HEK293 (cell line): ENCODE data around the gene CPN2.

ENCODE experiments used
- CTCF ChIA-PET: fragments of 350-600 bp; formaldehyde crosslinking; extraction: SDS; loops from one replicate; lab custom pipeline; 2021; ENCODE audit warnings: antibody characterized with exemption; lab: Yijun Ruan, JAX
- POLR2A ChIA-PET: fragments of 300-600 bp; formaldehyde crosslinking; extraction: SDS; loops from one replicate; lab custom pipeline; 2020; ENCODE audit warnings: antibody characterized with exemption, inconsistent platforms; lab: Yijun Ruan, JAX
- H3K27ac ChIP-seq: fragments of 200-500 bp; sonication (Bioruptor generic); 2 replicates; pipeline ENCODE4 v1.5.1; 2014; ENCODE audit warnings: low read depth, low read length, control low read depth, inconsistent platforms; ENCODE audit errors: extremely low read depth
- H3K36me3 ChIP-seq, 2 experiments: fragments of 200-500 bp in 1 of 2; sonication (Bioruptor generic) in 1 of 2; 1 replicate in 1 of 2; 2 replicates in 1 of 2; pipeline ENCODE4 v1.5.1; 2014 to 2017; ENCODE audit warnings: inconsistent platforms in 2 of 2, low read length in 2 of 2; ENCODE audit not compliant: control insufficient read depth in 2 of 2, insufficient read depth in 1 of 2
- H3K4me1 ChIP-seq: fragments of 200-500 bp; sonication (Bioruptor generic); 2 replicates; pipeline ENCODE4 v1.5.1; 2014; ENCODE audit warnings: mild to moderate bottlenecking, low read length, inconsistent platforms; ENCODE audit not compliant: control insufficient read depth, insufficient read depth
- H3K4me3 ChIP-seq: 2 replicates; pipeline ENCODE4 v1.5.1; 2011; ENCODE audit warnings: low read depth, mild to moderate bottlenecking, control low read depth, low read length, moderate library complexity
- H3K9me3 ChIP-seq: fragments of 200-500 bp; sonication (Bioruptor generic); 2 replicates; pipeline ENCODE4 v1.5.1; 2014; ENCODE audit warnings: low read depth, low read length, inconsistent platforms; ENCODE audit not compliant: control insufficient read depth, insufficient read depth
- BCL11A ChIP-seq: fragments of 450-650 bp; formaldehyde crosslinking; IDR thresholded peaks from 2 replicates; pipeline ENCODE4 v1.5.1; 2016; ENCODE audit warnings: low read depth, missing biosample characterization, missing genetic modification characterization
- BCL11B ChIP-seq: fragments of 450-650 bp; formaldehyde crosslinking; IDR thresholded peaks from 2 replicates; pipeline ENCODE4 v1.5.1; 2016; ENCODE audit warnings: low read depth, missing biosample characterization, missing genetic modification characterization
- GLI2 ChIP-seq: fragments of 450-650 bp; formaldehyde crosslinking; IDR thresholded peaks from 2 replicates; pipeline ENCODE4; 2017; ENCODE audit warnings: missing biosample characterization, missing genetic modification characterization, low read depth, borderline replicate concordance
- KLF17 ChIP-seq: fragments of 450-650 bp; formaldehyde crosslinking; IDR thresholded peaks from 2 replicates; pipeline ENCODE4 v1.5.1; 2016; ENCODE audit warnings: missing biosample characterization, missing genetic modification characterization
- REPIN1 ChIP-seq: fragments of 450-650 bp; formaldehyde crosslinking; IDR thresholded peaks from 2 replicates; pipeline ENCODE4 v1.5.1; 2017; ENCODE audit warnings: missing biosample characterization, missing genetic modification characterization, low read depth
- YY1 ChIP-seq: fragments of 450-650 bp; formaldehyde crosslinking; IDR thresholded peaks from 2 replicates; pipeline ENCODE4 v1.5.1; 2018; ENCODE audit warnings: missing biosample characterization, missing genetic modification characterization
- ZBTB17 ChIP-seq: fragments of 450-650 bp; formaldehyde crosslinking; IDR thresholded peaks from 2 replicates; pipeline ENCODE4 v1.5.1; 2016; ENCODE audit warnings: missing biosample characterization, missing genetic modification characterization
- ZNF121 ChIP-seq: fragments of 450-650 bp; formaldehyde crosslinking; IDR thresholded peaks from 2 replicates; pipeline ENCODE4 v1.5.1; 2016; ENCODE audit warnings: missing biosample characterization, missing genetic modification characterization
- ZNF280C ChIP-seq: fragments of 450-650 bp; formaldehyde crosslinking; IDR thresholded peaks from 2 replicates; pipeline ENCODE4 v1.5.1; 2016; ENCODE audit warnings: missing biosample characterization, missing genetic modification characterization
- ZNF311 ChIP-seq: fragments of 450-650 bp; formaldehyde crosslinking; IDR thresholded peaks from 2 replicates; pipeline ENCODE4 v1.5.1; 2017; ENCODE audit warnings: missing biosample characterization, missing genetic modification characterization, borderline replicate concordance
- ZNF350 ChIP-seq: fragments of 450-650 bp; formaldehyde crosslinking; IDR thresholded peaks from 2 replicates; pipeline ENCODE4 v1.5.0; 2017; ENCODE audit warnings: missing biosample characterization, mild to moderate bottlenecking, missing genetic modification characterization
- ZNF362 ChIP-seq: fragments of 450-650 bp; formaldehyde crosslinking; IDR thresholded peaks from 2 replicates; pipeline ENCODE4 v1.5.1; 2016; ENCODE audit warnings: missing biosample characterization, missing genetic modification characterization
- ZNF530 ChIP-seq: fragments of 450-650 bp; formaldehyde crosslinking; IDR thresholded peaks from 2 replicates; pipeline ENCODE4 v1.5.1; 2016; ENCODE audit warnings: low read depth, missing biosample characterization, missing genetic modification characterization
- ZNF561 ChIP-seq: fragments of 450-650 bp; IDR thresholded peaks from 2 replicates; pipeline ENCODE4 v1.5.1; 2018; ENCODE audit warnings: missing biosample characterization, missing genetic modification characterization, borderline replicate concordance
- ZSCAN4 ChIP-seq: fragments of 450-650 bp; formaldehyde crosslinking; IDR thresholded peaks from 2 replicates; pipeline ENCODE4 v1.5.1; 2017; ENCODE audit warnings: missing biosample characterization, missing genetic modification characterization
- TF ChIP-seq, protein P1 (sequence below): fragments of 450-650 bp; formaldehyde crosslinking; conservative IDR thresholded peaks from 2 replicates; pipeline ENCODE4 v1.5.1; 2016; ENCODE audit warnings: low read depth, missing biosample characterization, missing genetic modification characterization
- TF ChIP-seq, protein P2 (sequence below): fragments of 450-650 bp; formaldehyde crosslinking; IDR thresholded peaks from 2 replicates; pipeline ENCODE4 v1.5.1; 2016; ENCODE audit warnings: missing biosample characterization, missing genetic modification characterization

The CPN2 gene

DNA sequence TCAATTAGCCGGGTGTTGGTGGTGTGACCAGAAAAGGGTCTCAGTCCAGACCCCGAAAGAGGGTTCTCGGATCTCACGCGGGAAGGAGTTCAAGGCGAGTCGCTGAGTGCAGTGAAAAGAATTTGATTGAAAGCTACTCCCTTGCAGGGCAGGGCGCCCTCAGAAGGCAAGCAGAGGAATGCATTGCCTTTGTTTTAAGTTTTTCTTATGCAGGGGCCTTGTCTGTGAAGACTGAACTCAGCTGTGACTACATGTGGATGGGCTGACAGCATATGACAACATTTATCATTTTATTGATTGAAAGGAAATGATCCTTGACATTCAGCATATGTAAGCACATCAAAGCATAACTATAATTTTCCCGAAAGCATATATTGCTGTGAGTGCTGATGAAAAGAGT lies 11.8 kb downstream of the CPN2 start:
- Histone ChIP-seq H3K27ac (no peak overlapping the region), H3K36me3 (no peaks in the 10 kb centered on the region), H3K4me1 (no peaks in the 10 kb centered on the region), H3K4me3 (no peak overlapping the region)
- TF ChIP-seq BCL11A (tag by site-specific recombination) (no peak), YY1 (tag by site-specific recombination) (no peak), ZBTB17 (tag by site-specific recombination) (no peak), BCL11B (tag by site-specific recombination) (no peak), ZNF530 (tag by site-specific recombination) (no peak)
- TF ChIP-seq, protein P1, sequence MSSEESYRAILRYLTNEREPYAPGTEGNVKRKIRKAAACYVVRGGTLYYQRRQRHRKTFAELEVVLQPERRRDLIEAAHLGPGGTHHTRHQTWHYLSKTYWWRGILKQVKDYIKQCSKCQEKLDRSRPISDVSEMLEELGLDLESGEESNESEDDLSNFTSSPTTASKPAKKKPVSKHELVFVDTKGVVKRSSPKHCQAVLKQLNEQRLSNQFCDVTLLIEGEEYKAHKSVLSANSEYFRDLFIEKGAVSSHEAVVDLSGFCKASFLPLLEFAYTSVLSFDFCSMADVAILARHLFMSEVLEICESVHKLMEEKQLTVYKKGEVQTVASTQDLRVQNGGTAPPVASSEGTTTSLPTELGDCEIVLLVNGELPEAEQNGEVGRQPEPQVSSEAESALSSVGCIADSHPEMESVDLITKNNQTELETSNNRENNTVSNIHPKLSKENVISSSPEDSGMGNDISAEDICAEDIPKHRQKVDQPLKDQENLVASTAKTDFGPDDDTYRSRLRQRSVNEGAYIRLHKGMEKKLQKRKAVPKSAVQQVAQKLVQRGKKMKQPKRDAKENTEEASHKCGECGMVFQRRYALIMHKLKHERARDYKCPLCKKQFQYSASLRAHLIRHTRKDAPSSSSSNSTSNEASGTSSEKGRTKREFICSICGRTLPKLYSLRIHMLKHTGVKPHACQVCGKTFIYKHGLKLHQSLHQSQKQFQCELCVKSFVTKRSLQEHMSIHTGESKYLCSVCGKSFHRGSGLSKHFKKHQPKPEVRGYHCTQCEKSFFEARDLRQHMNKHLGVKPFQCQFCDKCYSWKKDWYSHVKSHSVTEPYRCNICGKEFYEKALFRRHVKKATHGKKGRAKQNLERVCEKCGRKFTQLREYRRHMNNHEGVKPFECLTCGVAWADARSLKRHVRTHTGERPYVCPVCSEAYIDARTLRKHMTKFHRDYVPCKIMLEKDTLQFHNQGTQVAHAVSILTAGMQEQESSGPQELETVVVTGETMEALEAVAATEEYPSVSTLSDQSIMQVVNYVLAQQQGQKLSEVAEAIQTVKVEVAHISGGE, result no peak
- TF ChIP-seq, all 188 proteins: peak for 0
- H3K9me3 ChIP-seq, result no peaks in the 10 kb centered on the region
- ChIA-PET CTCF (interaction anchor here (0.6 to 1.9 kb wide), 4 partner anchors 11 to 647 kb away, joined by 3 to 5 read pairs (median 4); no protein-coding TSS in a partner anchor), POLR2A (no interaction called here)

DNA sequence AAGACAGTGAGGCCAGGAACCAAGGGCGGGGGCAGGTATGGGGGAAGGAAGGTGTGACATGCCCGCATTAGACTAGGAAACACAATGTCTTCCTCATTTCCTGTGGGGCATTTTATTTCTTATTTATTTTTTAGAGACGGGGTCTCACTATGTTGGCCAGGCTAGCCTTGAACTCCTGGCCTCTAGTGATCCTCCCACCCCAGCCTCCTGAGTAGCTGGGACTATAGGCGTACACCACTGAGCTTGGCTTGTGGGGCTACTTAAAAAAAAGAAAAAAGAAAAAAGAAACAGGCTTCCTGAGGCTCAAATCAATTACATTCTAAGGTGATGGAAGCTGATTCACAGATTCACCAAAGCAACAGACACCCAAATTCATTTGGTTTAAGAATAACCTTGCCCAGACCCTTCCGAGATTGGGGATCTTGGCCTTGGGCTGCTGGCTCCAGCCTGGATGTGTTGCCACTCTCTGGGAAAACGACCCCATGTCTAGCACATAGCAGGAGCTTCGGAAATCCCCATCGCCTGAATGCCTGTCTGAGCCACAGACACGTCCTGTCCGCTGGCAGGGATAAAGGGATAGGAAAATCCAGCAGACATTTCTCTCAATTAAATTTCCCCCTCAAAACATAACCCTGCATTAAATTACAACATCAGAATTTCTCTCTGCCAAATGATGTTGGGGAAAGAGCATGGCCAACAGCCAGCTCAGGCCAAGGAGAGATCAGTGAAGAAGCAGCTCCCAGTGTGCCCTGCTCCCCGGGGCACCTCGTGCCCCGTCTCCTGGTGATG lies 13.0 kb downstream of the CPN2 start:
- no peaks in the 10 kb centered on the region for H3K9me3 ChIP-seq
- H3K27ac ChIP-seq, result no peak overlapping the region
- TF ChIP-seq ZNF121 (tag by site-specific recombination) (peak; percentile 60; the same call in 1 of the 2 replicates), ZSCAN4 (tag by site-specific recombination) (no peak)
- no peak overlapping the region for H3K4me3 ChIP-seq
- ChIA-PET POLR2A (interaction anchor here (0.7 kb wide), 1 partner anchor 54 kb away, joined by 4 read pairs; no protein-coding TSS in a partner anchor), CTCF (interaction anchor here (0.5 to 1.9 kb wide), 4 partner anchors 12 to 687 kb away, joined by 3 to 4 read pairs (median 3); no protein-coding TSS in a partner anchor)
- H3K36me3 ChIP-seq, result no peaks in the 10 kb centered on the region
- H3K4me1 ChIP-seq, result no peaks in the 10 kb centered on the region

DNA sequence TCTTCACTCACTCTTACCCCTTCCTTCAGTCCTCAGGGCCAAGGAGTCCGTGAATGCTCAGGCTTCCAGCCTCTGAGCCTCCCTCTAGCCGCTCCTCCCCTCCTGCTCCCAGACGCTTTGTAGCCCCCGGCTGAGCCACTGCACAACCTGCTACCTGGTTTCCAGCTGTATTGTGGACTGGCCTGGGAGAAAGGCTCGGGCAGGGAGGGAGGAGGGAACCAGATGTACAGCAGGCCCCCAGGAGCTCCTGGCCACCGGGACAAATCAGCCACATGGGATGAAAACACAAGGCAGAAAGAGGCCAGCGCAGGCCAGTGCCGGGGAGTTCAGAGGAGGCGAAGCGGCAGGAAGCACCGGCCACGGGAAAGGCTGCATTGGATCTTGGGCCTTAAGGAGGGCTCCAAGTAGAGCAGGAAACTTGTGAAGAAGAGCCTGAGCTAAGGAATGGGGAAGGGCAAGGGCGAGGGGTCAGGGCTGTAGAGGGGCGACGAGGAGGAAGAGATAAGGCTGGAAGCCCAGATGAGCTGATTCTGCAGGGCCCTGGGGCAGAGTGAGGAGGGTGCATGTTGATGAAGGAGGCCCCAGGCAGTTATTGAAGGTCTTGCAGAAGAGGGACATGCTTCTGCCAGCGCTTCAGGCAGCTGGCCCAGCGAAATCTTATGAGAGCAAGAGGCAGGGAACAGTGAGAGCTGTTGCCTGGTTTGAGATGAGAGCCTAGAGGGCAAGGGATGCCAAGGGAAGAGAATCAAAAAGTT lies 14.3 kb downstream of the CPN2 start:
- H3K9me3 ChIP-seq, result no peaks in the 10 kb centered on the region
- H3K27ac ChIP-seq, result no peak overlapping the region
- no peaks in the 10 kb centered on the region for H3K36me3 ChIP-seq
- H3K4me1 ChIP-seq, result no peaks in the 10 kb centered on the region
- H3K4me3 ChIP-seq, result no peak overlapping the region
- ChIA-PET POLR2A (no interaction called here), CTCF (interaction anchor here (0.7 to 5.1 kb wide), 4 partner anchors 9 to 135 kb away, joined by 3 to 38 read pairs (median 3); no protein-coding TSS in a partner anchor)
- TF ChIP-seq ZNF350 (tag by site-specific recombination) (no peak), ZNF561 (tag by site-specific recombination) (no peak), KLF17 (tag by site-specific recombination) (no peak), REPIN1 (tag by site-specific recombination) (no peak), ZNF362 (no peak), ZNF280C (tag by site-specific recombination) (no peak), ZNF311 (no peak), GLI2 (tag by site-specific recombination) (no peak)
- TF ChIP-seq, protein P2, sequence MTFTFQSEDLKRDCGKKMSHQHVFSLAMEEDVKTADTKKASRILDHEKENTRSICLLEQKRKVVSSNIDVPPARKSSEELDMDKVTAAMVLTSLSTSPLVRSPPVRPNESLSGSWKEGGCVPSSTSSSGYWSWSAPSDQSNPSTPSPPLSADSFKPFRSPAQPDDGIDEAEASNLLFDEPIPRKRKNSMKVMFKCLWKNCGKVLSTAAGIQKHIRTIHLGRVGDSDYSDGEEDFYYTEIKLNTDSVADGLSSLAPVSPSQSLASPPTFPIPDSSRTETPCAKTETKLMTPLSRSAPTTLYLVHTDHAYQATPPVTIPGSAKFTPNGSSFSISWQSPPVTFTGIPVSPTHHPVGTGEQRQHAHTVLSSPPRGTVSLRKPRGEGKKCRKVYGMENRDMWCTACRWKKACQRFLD (tag by site-specific recombination), result no peak
